B cell (primary cell): ENCODE data around the gene COQ10B. TPM values are rescaled to one million over a fixed set of nuclear protein-coding genes. Genes with fewer than 3 reads are reported as not detected.
"Not testable (repeated sequence)": the region's sequence is repeated elsewhere in the genome, so short reads cannot be mapped to it uniquely, and the experiment has no call there.

ENCODE experiments used
- ATAC-seq: fragments of 200-7000 bp; cut with Tn5 transposase; one replicate; pipeline ENCODE4 v1.10.0; 2021; ENCODE audit warnings: low read depth, mild to moderate bottlenecking, moderate number of reproducible peaks, moderate library complexity
- CTCF ChIA-PET: fragments of 350-600 bp; sonication (Branson Sonifier 250); formaldehyde crosslinking; loops from one replicate; lab custom pipeline; 2021; ENCODE audit warnings: antibody characterized with exemption, inconsistent platforms; lab: Charles Lee
- POLR2A ChIA-PET: fragments of 350-600 bp; sonication (Branson Sonifier 250); formaldehyde crosslinking; loops from one replicate; lab custom pipeline; 2021; ENCODE audit warnings: antibody characterized with exemption; lab: Charles Lee
- DNase-seq: peaks from one replicate; pipeline ENCODE4 v3.0.0; 2013
- H2AFZ ChIP-seq: 2 replicates; pipeline ENCODE4 v1.6.1; 2012; ENCODE audit warnings: mild to moderate bottlenecking, low read depth, low read length; ENCODE audit not compliant: insufficient read depth, poor library complexity, severe bottlenecking
- H3K27ac ChIP-seq, 2 donors: 1 replicate in 1 of 2; 2 replicates in 1 of 2; pipeline ENCODE4 v1.5.1; 2012 to 2013; ENCODE audit warnings: low read length in 2 of 2, mild to moderate bottlenecking in 2 of 2, moderate library complexity in 1 of 2
- H3K27me3 ChIP-seq, 4 experiments: fragments of 200-600 bp in 1 of 4; sonication (generic) in 1 of 4; replicated peaks in 1 of 4; 1 replicate in 2 of 4; 2 replicates in 2 of 4; pipeline versions ENCODE4 v1.6.1 to v1.7.0; 2013 to 2016; ENCODE audit warnings: low read length in 3 of 4, mild to moderate bottlenecking in 2 of 4, mixed read lengths in 1 of 4, moderate library complexity in 1 of 4; ENCODE audit not compliant: insufficient read depth in 4 of 4, control insufficient read depth in 3 of 4; ENCODE audit errors: control extremely low read depth in 1 of 4
- H3K36me3 ChIP-seq, 2 experiments: replicated peaks in 1 of 2; 1 replicate in 1 of 2; 2 replicates in 1 of 2; pipeline versions ENCODE4 v1.6.1 to v1.7.1; 2013; ENCODE audit warnings: low read length in 1 of 2; ENCODE audit not compliant: insufficient read depth in 2 of 2, control insufficient read depth in 1 of 2; ENCODE audit errors: control extremely low read depth in 1 of 2, extremely low read depth in 1 of 2
- H3K4me1 ChIP-seq, 2 donors: fragments of 200-600 bp in 1 of 2; sonication (generic) in 1 of 2; 1 replicate in 1 of 2; 2 replicates in 1 of 2; pipeline versions ENCODE4 v1.5.1 to v1.6.1; 2013 to 2017; ENCODE audit warnings: low read length in 2 of 2; ENCODE audit not compliant: control insufficient read depth in 2 of 2, insufficient read depth in 2 of 2
- H3K4me2 ChIP-seq: replicated peaks from 2 replicates; pipeline ENCODE3; 2012; ENCODE audit warnings: mild to moderate bottlenecking, low read depth, low read length; ENCODE audit not compliant: poor library complexity, severe bottlenecking
- H3K4me3 ChIP-seq, 5 experiments: fragments of 200-600 bp in 1 of 5; sonication (generic) in 1 of 5; 1 replicate in 3 of 5; 2 replicates in 2 of 5; pipeline versions ENCODE4 v1.5.1 to v1.7.0; 2011 to 2016; ENCODE audit warnings: low read length in 4 of 5, mild to moderate bottlenecking in 4 of 5, low read depth in 2 of 5, control low read depth in 1 of 5, moderate library complexity in 1 of 5; ENCODE audit not compliant: insufficient read depth in 1 of 5; ENCODE audit errors: control extremely low read depth in 1 of 5, extremely low read depth in 1 of 5
- H3K79me2 ChIP-seq: fragments of 200-600 bp; sonication (generic); one replicate; pipeline ENCODE4 v1.6.0; 2016; ENCODE audit warnings: low read length; ENCODE audit not compliant: control insufficient read depth, insufficient read depth
- H3K9ac ChIP-seq: fragments of 200-600 bp; sonication (generic); 2 replicates; pipeline ENCODE4 v1.6.1; 2017; ENCODE audit warnings: mild to moderate bottlenecking, low read length, moderate library complexity
- H3K9me3 ChIP-seq, 3 donors: one replicate each; pipeline versions ENCODE4 v1.6.1 to v1.7.1; 2013; ENCODE audit warnings: low read length in 2 of 3; ENCODE audit not compliant: control insufficient read depth in 2 of 3, insufficient read depth in 1 of 3; ENCODE audit errors: control extremely low read depth in 1 of 3
- H4K20me1 ChIP-seq: 2 replicates; pipeline ENCODE4 v1.6.0; 2012; ENCODE audit warnings: mild to moderate bottlenecking, low read length; ENCODE audit not compliant: insufficient read depth, control insufficient read depth, poor library complexity, severe bottlenecking
- H3K27ac Mint-ChIP-seq: one replicate; pipeline ENCODE4 v1.8.0; 2021; ENCODE audit warnings: mixed read lengths
- H3K27me3 Mint-ChIP-seq: one replicate; pipeline ENCODE4 v1.8.0; 2021; ENCODE audit warnings: mixed read lengths
- H3K4me1 Mint-ChIP-seq: one replicate; pipeline ENCODE4 v1.8.0; 2021; ENCODE audit warnings: mixed read lengths
- H3K4me3 Mint-ChIP-seq: one replicate; pipeline ENCODE4 v1.8.0; 2021; ENCODE audit warnings: mixed read lengths
- H3K9me3 Mint-ChIP-seq: one replicate; pipeline ENCODE4 v1.8.0; 2022; ENCODE audit warnings: mixed read lengths; ENCODE audit not compliant: insufficient read depth
- CTCF ChIP-seq: fragments of 200-600 bp; IDR thresholded peaks from one replicate; pipeline ENCODE4 v1.8.0; 2022; ENCODE audit warnings: antibody characterized with exemption, mild to moderate bottlenecking
- EZH2 ChIP-seq: IDR thresholded peaks from 2 replicates; pipeline ENCODE4 v1.6.1; 2012; ENCODE audit warnings: borderline replicate concordance, low read depth, mild to moderate bottlenecking, moderate library complexity, low read length; ENCODE audit not compliant: insufficient read depth, poor library complexity, severe bottlenecking
- WGBS: methylation state at CpG from one replicate; pipeline ENCODE4 v1.1.5; 2013; ENCODE audit warnings: missing lambda C conversion rate; ENCODE audit not compliant: insufficient coverage; 5-methylcytosine and 5-hydroxymethylcytosine counted together
- intact Hi-C: fragments of 100-400 bp; cut with micrococcal nuclease; formaldehyde crosslinking; loops from one replicate; pipeline ENCODE4 v1.10.0; 2022
- polyA plus RNA-seq: library from polyadenylated mRNA; depleted of rRNA; stranded (reverse); fragments of >200 nt; gene quantifications from 2 replicates; pipeline ENCODE4 v1.2.3, GENCODE V29; 2012
- total RNA-seq, 2 donors: library from RNA; stranded (reverse); fragments of 120-200 nt in 1 of 2; gene quantifications; 1 replicate in 1 of 2; 2 replicates in 1 of 2; pipeline versions ENCODE4 v1.2.3 to v1.2.4, GENCODE V29; 2013 to 2022

The COQ10B gene
- total and polyA plus RNA-seq, 2 donors (not counting 1 experiment from before 2014, with no cell fraction given): 5.8 to 29.1 TPM

GRCh38 chr2:197484248-197484647 is 30.9 kb downstream of the COQ10B start:
- H3K4me1 ChIP-seq, H3K9me3 Mint-ChIP-seq, H3K4me3 ChIP-seq, H3K27ac ChIP-seq, CTCF ChIA-PET, ATAC-seq, H3K9ac ChIP-seq, intact Hi-C loops, DNase-seq, H3K27me3 ChIP-seq, H4K20me1 ChIP-seq, H3K4me3 Mint-ChIP-seq, H3K27me3 Mint-ChIP-seq, H3K27ac Mint-ChIP-seq, H3K4me1 Mint-ChIP-seq, H3K4me2 ChIP-seq, H3K79me2 ChIP-seq, H2AFZ ChIP-seq, POLR2A ChIA-PET: not testable (repeated sequence)
- Histone ChIP-seq H3K9me3 (peaks cover 0 to 20% (median 10%) of the 10 kb centered on the region in 3 donors), H3K36me3 (peaks cover 2 to 37% of the 10 kb centered on the region in 2 experiments)
- no CpG with 5 or more reads among the region's 3 CpGs for whole genome bisulfite sequencing

DNA sequence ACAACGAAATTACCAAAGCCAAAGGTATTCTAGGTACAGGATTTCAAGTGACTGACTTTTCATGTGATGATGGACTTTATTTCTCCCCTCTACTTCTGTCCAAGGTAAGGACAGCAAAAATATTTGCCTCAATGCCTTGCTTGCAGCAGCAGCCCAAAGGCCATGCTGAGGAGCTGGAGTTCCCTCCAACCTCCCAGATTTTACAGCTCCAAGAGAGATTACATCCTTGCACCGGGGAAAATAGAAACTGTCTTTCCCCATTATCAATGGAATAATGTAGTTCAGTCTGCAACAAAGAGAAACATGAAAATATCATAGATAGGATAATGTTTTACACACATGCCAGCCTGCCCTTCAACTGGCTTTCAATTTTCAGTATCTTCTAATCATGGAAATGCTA is 32.8 kb downstream of the COQ10B start:
- Mint-ChIP-seq H3K27ac (no peak overlapping the region), H3K4me1 (no peaks in the 10 kb centered on the region), H3K9me3 (no peaks in the 10 kb centered on the region), H3K27me3 (no peaks in the 10 kb centered on the region), H3K4me3 (no peak overlapping the region)
- Histone ChIP-seq H4K20me1 (no peaks in the 10 kb centered on the region), H3K27me3 (no peaks in the 10 kb centered on the region), H2AFZ (no peak overlapping the region), H3K4me3 (no peak overlapping the region), H3K79me2 (no peaks in the 10 kb centered on the region), H3K36me3 (peaks cover 1 to 56% of the 10 kb centered on the region in 2 experiments), H3K9ac (no peak overlapping the region), H3K4me2 (no peak overlapping the region), H3K27ac (no peak overlapping the region), H3K9me3 (peaks cover 0 to 20% (median 10%) of the 10 kb centered on the region in 3 donors), H3K4me1 (no peaks in the 10 kb centered on the region)
- no peak for TF ChIP-seq EZH2
- TF ChIP-seq CTCF: no peak
- intact Hi-C loops: no loop called here
- no peak for ATAC-seq
- POLR2A ChIA-PET: no interaction called here
- CTCF ChIA-PET: no interaction called here
- DNase-seq: no peak
- WGBS: no CpG with 5 or more reads among the region's 2 CpGs
